ENCODE results near the gene MIPEP.
"Not testable (repeated sequence)": the region's sequence is repeated elsewhere in the genome, so short reads cannot be mapped to it uniquely, and the experiment has no call there.

Gene MIPEP

GRCh38 chr13:23884361-23884760, 4.8 kb downstream of the MIPEP start:
- not testable (repeated sequence) for DNase-seq

- DNase-seq, result no peak
Measured at GRCh38 chr13:23883255-23883654, 5.9 kb downstream of the MIPEP start.

- not testable (repeated sequence) for DNase-seq
Measured at GRCh38 chr13:23881402-23881800, 7.8 kb downstream of the MIPEP start.

DNA sequence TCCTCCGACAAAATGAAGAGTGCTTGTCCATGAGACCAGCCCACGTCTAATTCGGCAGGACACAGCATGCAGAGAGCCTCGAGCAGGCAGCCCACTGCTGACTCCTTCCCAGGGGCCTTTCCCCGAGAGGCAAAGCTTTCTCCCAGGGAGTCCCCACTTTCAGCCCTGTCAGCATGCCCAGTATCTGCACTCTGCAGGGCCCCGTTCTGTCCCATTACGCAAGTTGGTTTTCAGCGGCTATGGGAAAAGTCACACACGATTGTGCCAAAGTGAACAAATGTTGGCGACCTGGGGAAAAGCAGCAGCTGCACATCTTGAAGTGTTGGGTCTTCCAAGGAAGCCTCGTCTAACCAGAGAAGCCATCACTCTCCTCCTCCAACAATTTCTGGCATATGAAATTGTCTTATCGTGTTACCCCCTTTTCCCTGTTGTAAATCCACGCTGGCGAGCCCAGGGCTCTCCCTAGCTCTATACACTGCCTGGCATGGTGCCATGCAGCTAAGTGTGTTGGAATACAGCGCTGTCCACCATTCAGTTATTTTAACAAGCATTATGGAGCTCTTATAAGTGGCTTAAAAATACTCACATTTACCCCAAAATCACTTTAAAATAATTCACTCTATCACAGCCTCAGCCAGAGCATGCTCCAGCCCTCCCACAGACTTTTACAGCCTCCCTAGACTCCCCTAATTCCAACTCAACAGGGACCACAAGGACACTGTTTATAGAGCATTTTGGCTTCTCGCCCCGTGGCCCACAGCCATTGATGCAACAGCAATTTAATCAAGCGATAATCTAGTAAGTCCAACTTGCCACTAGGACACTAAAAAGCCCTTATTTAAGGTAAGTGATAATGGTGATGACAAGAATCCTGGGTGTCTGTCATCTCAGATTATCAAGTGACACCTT, 8.5 kb downstream of the MIPEP start:
- not testable (repeated sequence) for DNase-seq

DNA sequence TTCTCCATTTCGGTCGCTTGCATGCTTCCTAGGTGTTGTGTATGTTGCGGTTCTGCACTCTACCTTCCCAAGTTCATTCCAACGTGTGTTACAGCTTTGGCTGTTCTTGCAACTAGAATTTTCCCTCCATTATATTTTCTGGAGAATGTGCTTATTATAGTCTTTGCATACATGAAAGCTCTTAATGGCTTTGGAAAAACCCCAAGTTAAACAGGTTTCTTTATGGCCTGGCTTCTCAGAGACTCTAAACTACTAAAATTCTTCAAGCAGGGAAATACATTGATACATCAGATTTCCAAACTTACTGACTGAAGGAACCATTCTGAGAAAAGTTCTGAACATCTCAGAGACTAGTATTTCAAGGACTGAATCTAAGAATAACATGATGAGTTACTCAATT, 11.9 kb downstream of the MIPEP start:
- DNase-seq, result no peak

- no peak for DNase-seq
Measured at GRCh38 chr13:23876265-23876664, 12.9 kb downstream of the MIPEP start.

- peak; percentile 30 for DNase-seq
Measured at GRCh38 chr13:23871616-23872220, 17.5 kb downstream of the MIPEP start.

GRCh38 chr13:23870356-23871140, 18.7 kb downstream of the MIPEP start:
- DNase-seq, result no peak

DNA sequence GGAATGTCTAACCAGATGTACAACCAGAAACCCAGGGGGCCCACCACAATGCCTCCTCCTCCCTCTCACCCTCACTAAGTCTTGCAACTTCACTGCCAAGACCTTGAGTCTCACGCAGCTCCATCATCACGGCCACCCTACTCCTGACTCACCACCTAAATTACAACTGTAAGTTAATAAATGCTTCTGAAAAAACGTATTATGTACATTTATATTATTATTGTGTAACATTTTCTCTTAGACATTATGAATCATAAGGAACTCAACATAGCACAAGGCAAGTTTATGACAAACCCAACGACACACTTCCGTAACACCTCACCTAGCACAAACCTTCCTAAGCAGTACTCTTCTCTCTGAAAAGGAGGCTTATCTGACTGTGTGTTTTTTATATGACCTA, 20.7 kb downstream of the MIPEP start:
- no peak for DNase-seq

GRCh38 chr13:23867027-23867491, 22.1 kb downstream of the MIPEP start:
- no peak for DNase-seq

DNA sequence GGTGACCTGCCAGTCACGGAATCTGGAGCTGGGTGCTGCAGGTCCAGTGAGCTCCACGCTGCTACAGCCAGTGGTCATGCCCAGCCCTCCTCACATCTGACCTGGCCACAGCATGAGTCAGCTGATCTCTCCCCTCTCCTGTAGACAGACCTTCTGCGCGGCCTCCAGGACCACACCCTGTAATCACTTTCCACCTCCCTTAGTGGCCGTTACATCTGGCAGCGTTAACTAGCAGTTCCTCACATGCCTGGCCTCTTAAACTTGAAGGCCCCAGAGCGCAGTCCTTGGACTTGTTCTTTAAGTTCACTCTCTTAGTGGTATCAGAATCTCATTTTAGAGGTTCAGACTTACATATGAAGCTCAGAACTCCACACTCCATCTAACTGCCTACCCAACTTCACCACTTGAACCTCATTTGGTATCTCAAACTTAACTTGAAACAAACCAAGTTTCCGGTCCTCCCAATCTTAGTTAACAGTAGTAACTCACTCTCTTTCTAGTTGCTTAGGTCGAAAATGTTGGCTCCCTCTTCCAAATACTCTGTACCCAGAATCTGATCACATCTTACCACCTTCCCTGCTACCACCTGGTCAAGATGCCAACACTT, 22.7 kb downstream of the MIPEP start:
- DNase-seq, result no peak

- no peak for DNase-seq
Measured at GRCh38 chr13:23865906-23866305, 23.3 kb downstream of the MIPEP start.

GRCh38 chr13:23865026-23865425, 24.2 kb downstream of the MIPEP start:
- no peak for DNase-seq

- no peak for DNase-seq
Measured at GRCh38 chr13:23861310-23861709, 27.9 kb downstream of the MIPEP start.

DNA sequence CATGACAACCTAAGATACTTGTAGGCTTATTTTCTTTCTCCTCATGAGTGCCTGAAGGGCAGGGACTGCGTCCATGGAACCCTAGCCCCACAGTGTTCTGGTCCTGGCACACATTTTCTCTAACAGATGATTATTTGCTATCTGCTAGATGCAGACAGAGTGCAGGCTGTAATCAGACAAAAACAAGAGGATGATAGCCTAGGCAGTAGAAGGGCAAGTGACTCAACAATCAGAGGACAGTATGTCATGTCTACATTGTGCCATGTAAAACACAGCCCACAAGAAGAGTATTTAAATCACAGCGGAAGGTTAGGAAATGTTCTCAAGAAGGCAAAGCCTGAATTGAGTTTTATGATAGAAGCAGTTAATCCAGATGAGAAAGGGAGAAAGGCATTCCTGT, 29.3 kb downstream of the MIPEP start:
- DNase-seq, result no peak

DNA sequence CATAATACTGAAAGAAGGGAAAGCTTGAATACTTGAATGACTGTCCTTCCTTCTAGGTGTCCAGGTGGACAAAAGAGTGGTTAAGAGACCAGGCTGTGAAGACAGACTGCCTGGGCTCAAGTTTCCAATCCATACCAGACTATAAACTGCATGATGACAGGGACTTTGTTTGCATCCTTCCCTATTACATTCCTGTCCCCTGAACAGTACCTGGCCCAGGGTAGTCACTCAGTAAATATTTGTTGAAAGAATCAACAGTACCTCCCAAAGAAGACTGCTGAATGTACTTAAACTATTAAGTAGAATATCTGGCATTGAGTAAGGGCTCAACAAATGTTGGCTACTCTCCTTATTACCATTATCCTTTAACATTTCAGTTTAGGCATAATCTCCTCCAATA, 29.7 kb downstream of the MIPEP start:
- no peak for DNase-seq

DNA sequence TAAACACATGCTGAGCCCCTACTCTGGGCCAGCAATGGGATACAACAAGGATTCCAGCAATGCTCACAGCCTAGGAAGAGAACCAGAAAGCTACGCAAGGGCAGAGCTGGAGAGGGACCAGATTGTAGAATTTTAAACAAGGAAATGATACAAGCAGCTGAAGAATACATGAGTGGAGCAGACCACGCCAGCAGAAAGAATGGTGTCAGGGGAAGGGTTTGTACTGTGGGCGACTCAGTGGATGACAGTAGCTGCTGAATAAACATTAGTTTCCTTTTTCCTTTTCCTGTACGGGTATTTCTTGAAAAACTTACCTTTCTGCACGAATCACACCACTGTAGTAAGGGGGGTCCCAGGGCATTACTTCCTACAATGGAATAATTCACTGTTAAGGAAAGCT, 30.7 kb downstream of the MIPEP start:
- no peak for DNase-seq

GRCh38 chr13:23856008-23856750, 33.0 kb downstream of the MIPEP start:
- no peak for DNase-seq

- no peak for DNase-seq
Measured at GRCh38 chr13:23855360-23855759, 33.8 kb downstream of the MIPEP start.

- no peak for DNase-seq
Measured at GRCh38 chr13:23852351-23852750, 36.8 kb downstream of the MIPEP start.

DNA sequence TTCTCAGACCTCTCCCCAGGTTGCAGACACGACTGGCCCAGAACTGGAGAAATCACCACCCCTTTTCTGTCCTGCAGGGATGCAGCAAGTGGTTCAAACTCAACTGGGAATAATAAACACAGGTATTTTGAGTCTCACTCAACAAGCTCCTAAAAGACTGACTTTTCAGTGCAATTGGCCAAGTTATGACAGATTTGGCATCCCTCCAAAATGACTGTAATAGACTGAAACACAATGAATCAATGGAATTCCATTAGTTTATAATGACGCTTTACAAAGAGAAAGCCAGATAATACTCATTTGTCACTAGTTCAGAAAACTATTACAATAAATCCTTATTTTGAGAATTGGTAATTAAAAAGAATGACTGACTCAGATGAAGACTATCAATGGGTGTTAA, 38.1 kb downstream of the MIPEP start:
- no peak for DNase-seq

DNA sequence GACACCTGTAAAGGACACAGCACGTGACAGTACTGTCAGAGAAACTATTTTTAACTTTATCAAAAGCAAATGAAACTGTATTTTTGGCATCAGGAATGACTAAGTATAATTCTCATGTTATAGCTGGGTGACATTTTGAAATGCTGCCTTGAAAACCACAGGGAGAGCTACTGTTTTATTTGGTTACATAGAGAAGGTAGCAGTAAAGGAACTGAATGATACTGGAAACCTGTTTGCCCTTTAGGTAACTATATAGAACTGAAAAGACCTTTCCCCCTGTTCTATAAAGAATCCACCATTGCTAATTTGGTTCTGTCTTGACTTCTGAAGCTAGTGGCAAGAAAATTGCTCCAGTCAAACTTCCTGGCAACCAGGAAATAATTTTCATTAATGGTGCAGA, 39.1 kb downstream of the MIPEP start:
- no peak for DNase-seq
